Activated CD8-positive, alpha-beta T cell treated with anti-CD3 and anti-CD28 coated beads for 36 hours (primary cell): ENCODE results near the gene PSME3. TPM values are rescaled to one million over a fixed set of nuclear protein-coding genes. Genes with fewer than 3 reads are reported as not detected.
"Not testable (repeated sequence)": the region's sequence is repeated elsewhere in the genome, so short reads cannot be mapped to it uniquely, and the experiment has no call there.

Experiments used
- ATAC-seq: fragments of 200-7000 bp; cut with Tn5 transposase; one replicate; pipeline ENCODE4 v1.10.0; 2021; ENCODE audit warnings: mild to moderate bottlenecking, moderate library complexity
- CTCF ChIA-PET: fragments of 350-600 bp; sonication (Branson Sonifier 250); formaldehyde crosslinking; loops from one replicate; lab custom pipeline; 2021; ENCODE audit warnings: antibody characterized with exemption; lab: Charles Lee
- POLR2A ChIA-PET: fragments of 350-600 bp; sonication (Branson Sonifier 250); formaldehyde crosslinking; loops from one replicate; lab custom pipeline; 2021; ENCODE audit warnings: antibody characterized with exemption; lab: Charles Lee
- DNase-seq: peaks from one replicate; pipeline ENCODE4 v3.0.0-alpha.2; 2020
- H3K27ac Mint-ChIP-seq: one replicate; pipeline ENCODE4 v1.8.0; 2021; ENCODE audit warnings: mild to moderate bottlenecking, mixed read lengths
- H3K27me3 Mint-ChIP-seq: one replicate; pipeline ENCODE4 v1.8.0; 2021; ENCODE audit warnings: mixed read lengths
- H3K36me3 Mint-ChIP-seq: one replicate; pipeline ENCODE4 v1.8.0; 2021; ENCODE audit warnings: low read depth, mixed read lengths
- H3K4me1 Mint-ChIP-seq: one replicate; pipeline ENCODE4 v1.8.0; 2021; ENCODE audit warnings: low read depth, mixed read lengths
- H3K4me3 Mint-ChIP-seq: one replicate; pipeline ENCODE4 v1.8.0; 2021; ENCODE audit warnings: mild to moderate bottlenecking, moderate library complexity, mixed read lengths
- H3K9me3 Mint-ChIP-seq: one replicate; pipeline ENCODE4 v1.8.0; 2021; ENCODE audit warnings: mixed read lengths
- intact Hi-C: fragments of 100-400 bp; cut with micrococcal nuclease; formaldehyde crosslinking; loops from one replicate; pipeline ENCODE4 v1.10.0; 2022
- total RNA-seq, 2 experiments: library from RNA; stranded (reverse); gene quantifications; one replicate each; pipeline ENCODE4 v1.2.3, GENCODE V29; 2021
- TF ChIP-seq, protein P1 (sequence below): fragments of 200-600 bp; IDR thresholded peaks from one replicate; pipeline ENCODE4 v1.8.0; 2022; ENCODE audit warnings: antibody characterized with exemption, mild to moderate bottlenecking

Gene PSME3
- total RNA-seq, 2 experiments from 2014 or later = 124 to 132 TPM

DNA sequence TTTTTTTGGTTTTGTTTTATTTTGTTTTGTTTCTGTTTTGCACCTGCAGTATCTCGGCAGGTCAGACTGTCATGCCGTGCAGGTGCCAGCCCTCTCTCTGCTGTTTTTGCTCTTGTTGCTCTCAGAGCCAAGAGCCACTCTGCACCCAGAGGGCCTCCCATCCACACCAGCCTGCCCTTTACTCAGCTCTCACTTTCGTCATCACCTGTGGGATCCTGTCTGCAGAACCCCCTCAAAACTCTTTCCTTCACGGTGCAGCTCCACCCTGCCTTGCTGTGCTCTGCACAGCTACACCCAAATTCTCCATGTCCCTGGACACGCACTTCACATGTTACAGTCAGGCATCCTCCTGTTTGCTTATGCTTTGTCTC lies 20.4 kb downstream of the PSME3 start:
- Mint-ChIP-seq H3K9me3 (no peaks in the 10 kb centered on the region), H3K4me1 (peaks cover 2% of the 10 kb centered on the region), H3K4me3 (no peak overlapping the region), H3K27me3 (peaks cover 1% of the 10 kb centered on the region), H3K36me3 (no peaks in the 10 kb centered on the region), H3K27ac (no peak overlapping the region)
- intact Hi-C loops = no loop called here
- no peak for ATAC-seq
- CTCF ChIA-PET = no interaction called here
- POLR2A ChIA-PET = interaction anchor here (1.0 kb wide), 1 partner anchor 22 kb away, joined by 3 read pairs; no protein-coding TSS in a partner anchor
- TF ChIP-seq, protein P1, sequence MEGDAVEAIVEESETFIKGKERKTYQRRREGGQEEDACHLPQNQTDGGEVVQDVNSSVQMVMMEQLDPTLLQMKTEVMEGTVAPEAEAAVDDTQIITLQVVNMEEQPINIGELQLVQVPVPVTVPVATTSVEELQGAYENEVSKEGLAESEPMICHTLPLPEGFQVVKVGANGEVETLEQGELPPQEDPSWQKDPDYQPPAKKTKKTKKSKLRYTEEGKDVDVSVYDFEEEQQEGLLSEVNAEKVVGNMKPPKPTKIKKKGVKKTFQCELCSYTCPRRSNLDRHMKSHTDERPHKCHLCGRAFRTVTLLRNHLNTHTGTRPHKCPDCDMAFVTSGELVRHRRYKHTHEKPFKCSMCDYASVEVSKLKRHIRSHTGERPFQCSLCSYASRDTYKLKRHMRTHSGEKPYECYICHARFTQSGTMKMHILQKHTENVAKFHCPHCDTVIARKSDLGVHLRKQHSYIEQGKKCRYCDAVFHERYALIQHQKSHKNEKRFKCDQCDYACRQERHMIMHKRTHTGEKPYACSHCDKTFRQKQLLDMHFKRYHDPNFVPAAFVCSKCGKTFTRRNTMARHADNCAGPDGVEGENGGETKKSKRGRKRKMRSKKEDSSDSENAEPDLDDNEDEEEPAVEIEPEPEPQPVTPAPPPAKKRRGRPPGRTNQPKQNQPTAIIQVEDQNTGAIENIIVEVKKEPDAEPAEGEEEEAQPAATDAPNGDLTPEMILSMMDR = no peak
- DNase-seq = no peak

DNA sequence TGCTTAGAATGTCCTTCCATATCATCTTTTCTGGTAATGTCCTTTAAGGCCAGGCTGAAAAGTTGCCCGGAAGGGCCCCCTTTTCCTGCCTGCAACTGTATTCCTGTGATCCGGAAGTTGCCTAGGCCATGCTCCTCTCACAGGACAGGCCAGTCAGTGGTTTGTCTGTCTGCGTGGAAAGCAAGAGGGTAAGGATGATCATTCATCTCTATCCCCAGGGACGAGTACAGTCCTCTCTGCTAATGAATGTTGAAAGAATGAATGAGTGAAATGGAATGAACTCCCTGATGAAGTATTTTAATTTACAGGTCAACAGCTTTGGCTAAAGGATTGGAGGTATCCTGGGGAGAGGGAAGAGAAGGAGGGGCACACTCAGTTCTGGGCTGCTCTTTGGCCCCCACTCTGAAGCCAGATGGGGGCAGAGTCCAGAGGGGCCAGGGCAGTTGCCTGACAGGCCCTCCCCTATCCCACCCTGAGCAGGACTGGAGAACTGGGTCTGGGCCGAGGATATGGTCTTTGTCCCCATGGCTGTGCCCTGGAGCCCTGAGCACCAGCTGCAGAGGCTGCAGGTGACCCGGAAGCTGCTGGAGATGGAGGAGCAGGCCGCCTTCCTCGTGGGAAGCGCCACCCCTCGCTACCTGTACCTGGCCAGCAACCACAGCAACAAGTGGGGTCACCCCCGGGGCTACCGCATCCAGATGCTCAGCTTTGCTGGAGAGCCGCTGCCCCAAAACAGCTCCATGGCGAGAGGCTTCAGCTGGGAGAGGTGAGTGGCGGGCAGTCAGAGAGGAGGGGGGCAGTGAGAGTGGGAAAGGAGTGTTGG lies 21.0 kb downstream of the PSME3 start:
- Mint-ChIP-seq H3K27ac (no peak overlapping the region), H3K36me3 (no peaks in the 10 kb centered on the region), H3K4me3 (no peak overlapping the region), H3K4me1 (peaks cover 2% of the 10 kb centered on the region), H3K27me3 (peaks cover 1% of the 10 kb centered on the region), H3K9me3 (no peaks in the 10 kb centered on the region)
- intact Hi-C loops = no loop called here
- DNase-seq (no peak), ATAC-seq (no peak)
- TF ChIP-seq, protein P1 = no peak
- ChIA-PET CTCF (no interaction called here), POLR2A (no interaction called here)

- ATAC-seq (no peak), DNase-seq (no peak)
- Mint-ChIP-seq H3K36me3 (no peaks in the 10 kb centered on the region), H3K27me3 (peaks cover 1% of the 10 kb centered on the region), H3K4me3 (no peak overlapping the region), H3K9me3 (no peaks in the 10 kb centered on the region), H3K4me1 (peaks cover 2% of the 10 kb centered on the region), H3K27ac (no peak overlapping the region)
- ChIA-PET CTCF (no interaction called here), POLR2A (no interaction called here)
- TF ChIP-seq, protein P1 = no peak
- intact Hi-C loops = no loop called here
These were observed 21.9 kb downstream of the PSME3 start for GRCh38 chr17:42855048-42855596.

DNA sequence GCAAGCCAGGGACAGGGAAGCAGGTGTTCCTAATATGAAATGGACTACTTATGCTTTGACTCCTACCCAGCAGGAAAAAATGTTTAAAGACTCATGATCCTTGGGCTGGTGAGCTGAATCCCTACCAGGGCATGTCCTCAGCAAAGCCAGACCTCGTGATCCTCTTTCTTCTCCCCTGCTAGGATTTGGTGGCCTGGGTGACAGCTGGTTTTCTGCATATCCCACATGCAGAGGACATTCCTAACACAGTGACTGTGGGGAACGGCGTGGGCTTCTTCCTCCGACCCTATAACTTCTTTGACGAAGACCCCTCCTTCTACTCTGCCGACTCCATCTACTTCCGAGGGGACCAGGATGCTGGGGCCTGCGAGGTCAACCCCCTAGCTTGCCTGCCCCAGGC lies 22.9 kb downstream of the PSME3 start:
- H3K4me1 Mint-ChIP-seq, H3K27me3 Mint-ChIP-seq, POLR2A ChIA-PET, H3K4me3 Mint-ChIP-seq, ATAC-seq, DNase-seq, CTCF ChIA-PET, intact Hi-C loops, H3K36me3 Mint-ChIP-seq, H3K9me3 Mint-ChIP-seq, H3K27ac Mint-ChIP-seq: not testable (repeated sequence)

DNA sequence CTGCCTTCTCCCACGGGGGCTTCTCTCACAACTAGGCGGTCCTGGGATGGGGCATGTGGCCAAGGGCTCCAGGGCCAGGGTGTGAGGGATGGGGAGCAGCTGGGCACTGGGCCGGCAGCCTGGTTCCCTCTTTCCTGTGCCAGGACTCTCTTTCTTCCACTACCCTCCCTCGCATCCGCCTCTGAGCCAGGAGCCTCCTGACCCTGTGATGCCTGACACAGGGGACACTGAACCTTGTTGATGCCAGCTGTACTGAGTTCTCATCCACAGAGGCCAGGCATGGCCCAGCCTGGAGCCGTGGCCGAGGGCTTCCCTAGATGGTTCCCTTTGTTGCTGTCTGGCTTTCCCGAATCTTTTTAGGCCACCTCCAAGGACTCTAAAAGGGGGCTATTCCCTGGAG lies 23.3 kb downstream of the PSME3 start:
- H3K4me3 Mint-ChIP-seq, H3K36me3 Mint-ChIP-seq, CTCF ChIA-PET, H3K27me3 Mint-ChIP-seq, H3K9me3 Mint-ChIP-seq, ATAC-seq, H3K27ac Mint-ChIP-seq, intact Hi-C loops, DNase-seq, H3K4me1 Mint-ChIP-seq: not testable (repeated sequence)
- POLR2A ChIA-PET = interaction anchor here (0.6 to 1.2 kb wide), 2 partner anchors 11 to 52 kb away, joined by 3 to 4 read pairs; no protein-coding TSS in a partner anchor

GRCh38 chr17:42857389-42857788 lies 24.2 kb downstream of the PSME3 start:
- DNase-seq (no peak), ATAC-seq (no peak)
- TF ChIP-seq, protein P1 = no peak
- no peaks in the 10 kb centered on the region for H3K9me3 Mint-ChIP-seq
- intact Hi-C loops = no loop called here
- ChIA-PET CTCF (no interaction called here), POLR2A (interaction anchor here (1.2 kb wide), 1 partner anchor 12 kb away, joined by 4 read pairs; no protein-coding TSS in a partner anchor)
- H3K27ac Mint-ChIP-seq = no peak overlapping the region
- H3K36me3 Mint-ChIP-seq = no peaks in the 10 kb centered on the region
- H3K27me3 Mint-ChIP-seq = peaks cover 1% of the 10 kb centered on the region
- no peak overlapping the region for H3K4me3 Mint-ChIP-seq
- no peaks in the 10 kb centered on the region for H3K4me1 Mint-ChIP-seq
